HL-60/S4 treated with phorbol 12-myristate 13-acetate at 8.2 ng/mL for 4 days and 3 days (cell line): ENCODE results near the gene PLA2R1.
"Not testable (repeated sequence)": the region's sequence is repeated elsewhere in the genome, so short reads cannot be mapped to it uniquely, and the experiment has no call there.

Source experiments
- in situ Hi-C: fragments of 300-500 bp; cut with MboI; formaldehyde crosslinking; loops from 2 replicates; pipeline ENCODE4 v1.15.0; 2022; ENCODE audit warnings: low sequenced_read_pairs

The PLA2R1 gene

GRCh38 chr2:159985656-159986055, 76.8 kb downstream of the PLA2R1 start:
- in situ Hi-C loops = no loop called here

GRCh38 chr2:159984034-159984433, 78.4 kb downstream of the PLA2R1 start:
- in situ Hi-C loops = no loop called here

- in situ Hi-C loops = no loop called here
Observed at GRCh38 chr2:159982842-159983785, 79.3 kb downstream of the PLA2R1 start.

- in situ Hi-C loops = no loop called here
Observed at GRCh38 chr2:159982270-159982669, 80.1 kb downstream of the PLA2R1 start.

GRCh38 chr2:159976527-159977160, 85.8 kb downstream of the PLA2R1 start:
- in situ Hi-C loops = no loop called here

GRCh38 chr2:159973325-159973724, 89.1 kb downstream of the PLA2R1 start:
- in situ Hi-C loops = no loop called here

- in situ Hi-C loops = no loop called here
Observed at GRCh38 chr2:159971365-159972152, 90.9 kb downstream of the PLA2R1 start.

GRCh38 chr2:159970548-159970947, 91.9 kb downstream of the PLA2R1 start:
- in situ Hi-C loops = not testable (repeated sequence)

GRCh38 chr2:159968279-159968900, 94.0 kb downstream of the PLA2R1 start:
- in situ Hi-C loops = no loop called here

- in situ Hi-C loops = no loop called here
Observed at GRCh38 chr2:159963700-159964099, 98.7 kb downstream of the PLA2R1 start.

- in situ Hi-C loops = not testable (repeated sequence)
Observed at GRCh38 chr2:159962513-159962912, 99.9 kb downstream of the PLA2R1 start.

- in situ Hi-C loops = no loop called here
Observed at GRCh38 chr2:159961451-159961850, 101.0 kb downstream of the PLA2R1 start.

- in situ Hi-C loops = no loop called here
Observed at GRCh38 chr2:159961037-159961436, 101.4 kb downstream of the PLA2R1 start.

- in situ Hi-C loops = no loop called here
Observed at GRCh38 chr2:159960414-159960813, 102.0 kb downstream of the PLA2R1 start.

GRCh38 chr2:159959136-159959535, 103.3 kb downstream of the PLA2R1 start:
- in situ Hi-C loops = no loop called here

GRCh38 chr2:159953136-159953823, 109.1 kb downstream of the PLA2R1 start:
- in situ Hi-C loops = no loop called here

GRCh38 chr2:159946326-159946999, 116.0 kb downstream of the PLA2R1 start:
- in situ Hi-C loops = no loop called here

- in situ Hi-C loops = no loop called here
Observed at GRCh38 chr2:159944874-159945273, 117.5 kb downstream of the PLA2R1 start.

- in situ Hi-C loops = no loop called here
Observed at GRCh38 chr2:159942146-159942545, 120.3 kb downstream of the PLA2R1 start.

- in situ Hi-C loops = no loop called here
Observed at GRCh38 chr2:159941729-159942128, 120.7 kb downstream of the PLA2R1 start.
